ENCODE measurements around the gene CA14. TPM values are rescaled to one million over a fixed set of nuclear protein-coding genes. Genes with fewer than 3 reads are reported as not detected.

The CA14 gene
- not detected in 5 replicates for total RNA-seq (2022; extraction: Qiagen RNA extraction; ENCODE audit: low read depth)

DNA sequence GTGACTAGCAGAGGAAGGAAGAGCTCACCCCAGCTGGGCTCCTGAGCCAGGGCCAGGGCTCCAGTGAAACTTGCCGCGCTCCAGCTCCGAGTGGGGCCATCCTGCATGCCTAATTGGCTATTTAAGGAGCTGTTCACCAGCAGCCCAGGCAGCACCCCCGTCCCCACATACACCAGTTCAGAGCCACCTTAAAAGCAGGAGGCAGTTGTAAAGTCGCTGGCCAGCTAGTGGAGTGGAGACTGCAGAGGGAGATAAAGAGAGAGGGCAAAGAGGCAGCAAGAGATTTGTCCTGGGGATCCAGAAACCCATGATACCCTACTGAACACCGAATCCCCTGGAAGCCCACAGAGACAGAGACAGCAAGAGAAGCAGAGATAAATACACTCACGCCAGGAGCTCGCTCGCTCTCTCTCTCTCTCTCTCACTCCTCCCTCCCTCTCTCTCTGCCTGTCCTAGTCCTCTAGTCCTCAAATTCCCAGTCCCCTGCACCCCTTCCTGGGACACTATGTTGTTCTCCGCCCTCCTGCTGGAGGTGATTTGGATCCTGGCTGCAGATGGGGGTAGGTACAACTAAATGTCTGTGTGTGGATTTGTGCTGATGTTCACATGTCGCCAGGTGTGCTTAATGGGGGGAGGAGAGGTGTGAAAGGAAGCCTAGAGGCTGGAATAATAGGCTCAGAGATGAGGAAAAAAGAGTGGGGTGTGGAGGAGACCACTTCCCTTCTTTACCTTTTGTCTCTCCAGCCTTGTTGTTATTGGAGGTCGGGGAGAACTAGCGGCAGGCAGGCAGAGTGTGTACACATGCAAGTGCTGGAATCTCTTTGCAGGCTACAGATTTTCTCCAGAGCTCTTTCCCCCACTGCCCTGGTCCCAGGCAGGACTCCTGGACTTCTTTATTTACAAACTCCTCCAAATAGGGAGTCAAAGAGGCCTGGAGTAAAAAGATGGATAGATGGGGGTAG is at the start of gene CA14:
Gene CA14, plus strand, starts transcription at position 151 of the 962 bp plus-strand sequence. Its CDS starts 355 bp downstream, at position 506.

DNA sequence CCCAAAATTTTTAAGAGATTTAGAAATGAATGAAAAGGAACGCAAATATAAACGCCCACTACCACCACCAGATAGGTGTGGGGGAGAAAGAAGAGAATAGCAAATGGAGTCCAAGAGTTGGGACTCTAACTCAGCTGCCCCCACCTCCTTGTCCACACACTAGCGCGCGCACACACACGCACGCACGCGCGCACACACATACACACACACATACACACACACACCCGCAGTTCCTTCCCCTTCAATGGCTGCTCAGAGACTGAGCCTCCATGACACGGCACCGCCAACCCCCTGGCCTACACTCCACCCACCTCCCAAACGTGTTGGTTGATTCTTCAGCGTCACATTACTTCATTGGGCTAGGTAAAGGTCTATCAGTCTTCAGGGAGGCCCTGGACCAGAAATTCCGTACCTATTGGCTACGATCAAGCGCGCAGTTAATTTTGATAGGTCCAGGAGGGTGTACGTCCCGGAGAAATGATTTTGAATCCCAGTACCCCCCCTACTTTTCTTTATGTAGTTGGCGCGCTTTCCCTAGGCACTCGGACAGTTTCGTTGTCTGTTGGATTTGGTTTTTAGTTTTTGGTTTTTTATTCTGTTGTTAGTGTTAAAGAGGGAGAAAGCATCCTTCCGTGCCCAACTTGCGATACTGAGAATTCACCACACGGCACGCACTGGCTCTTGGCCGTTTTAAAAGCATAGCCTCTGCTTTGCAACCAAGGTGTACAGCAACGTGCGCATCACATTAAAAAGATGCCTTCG is 21.5 kb upstream of the CA14 start, which contains the start of gene ANP32E:
Gene ANP32E, minus strand, starts transcription at position 261 of the 762 bp plus-strand sequence. CDS start 326 bp downstream, outside the sequence.

DNA sequence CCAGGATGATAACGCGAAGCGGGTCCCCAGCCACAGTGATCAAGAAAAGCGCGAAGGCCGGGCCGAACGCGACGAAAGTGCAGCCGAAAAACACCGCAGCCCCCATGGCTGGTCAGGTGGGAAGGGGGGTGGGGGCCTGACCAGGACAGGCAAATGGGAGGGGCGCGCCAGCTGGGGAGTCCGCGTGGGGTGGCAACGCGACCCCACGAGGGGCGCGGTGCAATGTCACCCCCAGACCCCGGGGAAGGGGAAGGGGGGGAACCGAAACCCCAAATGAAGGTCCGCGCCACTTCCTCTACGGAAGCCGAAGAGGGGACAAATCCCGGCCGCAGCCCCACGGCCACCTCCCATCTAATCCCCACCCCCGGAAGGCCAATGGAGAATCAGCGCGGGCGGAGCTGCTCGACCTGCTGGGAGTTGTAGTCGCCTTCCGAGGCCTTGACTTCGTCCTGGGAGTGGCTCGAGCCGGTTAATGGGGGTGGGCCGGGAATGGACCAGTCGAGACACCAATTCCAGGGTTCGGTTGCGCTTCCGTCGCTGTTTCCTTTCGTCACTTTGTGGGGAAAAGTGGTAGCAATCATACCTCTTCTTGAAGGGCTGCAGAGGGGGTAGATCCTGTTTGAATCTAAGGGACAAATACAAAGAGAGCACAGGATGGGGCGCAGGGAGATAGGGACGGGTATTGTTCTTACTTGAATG is 11.3 kb downstream of the CA14 start, which contains the start of gene APH1A:
Gene APH1A, minus strand, starts transcription at position 312 of the 699 bp plus-strand sequence. Its CDS starts 206 bp downstream, at position 106.

DNA sequence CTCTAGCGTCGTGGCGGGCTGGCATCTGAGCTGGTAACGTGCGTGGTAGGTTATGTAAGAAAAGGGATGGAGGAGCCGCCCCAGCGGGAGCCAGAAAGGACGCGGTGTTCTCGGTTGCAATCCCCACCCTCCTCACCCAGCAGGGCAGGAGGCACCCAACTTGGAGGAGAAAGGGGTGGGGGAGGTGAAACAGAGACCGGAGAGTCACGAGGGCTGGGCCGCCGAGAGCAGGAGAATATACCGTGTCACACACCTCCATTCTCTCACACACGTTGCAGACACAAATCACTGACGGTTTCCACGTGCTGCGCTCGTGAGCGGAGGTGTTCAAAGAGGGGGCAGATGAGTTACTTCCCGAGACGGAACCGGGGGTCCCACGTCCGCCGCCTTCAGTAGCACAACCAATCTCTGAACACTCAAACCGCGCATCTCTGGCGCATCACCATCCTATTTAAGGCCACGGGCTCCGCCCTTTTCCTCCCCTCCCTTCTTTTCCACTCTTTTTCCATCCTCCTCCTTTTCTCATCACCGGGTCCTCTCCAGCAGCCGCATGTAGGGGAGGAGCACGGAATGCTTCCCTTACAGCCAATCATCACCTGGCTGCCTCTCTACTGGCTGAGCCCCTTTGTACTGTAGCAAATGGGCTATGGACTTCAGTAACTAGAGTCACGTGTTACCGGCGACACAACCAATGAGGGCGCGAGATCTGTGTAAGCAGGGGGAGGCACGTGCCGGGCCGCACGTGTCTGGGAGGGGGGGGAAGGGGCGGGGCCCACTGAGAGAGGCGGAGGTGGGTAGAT is 24.4 kb downstream of the CA14 start, which contains the start of gene CIART:
Gene CIART, plus strand, starts transcription at position 797 of the 800 bp plus-strand sequence. CDS start 714 bp downstream, outside the sequence.

DNA sequence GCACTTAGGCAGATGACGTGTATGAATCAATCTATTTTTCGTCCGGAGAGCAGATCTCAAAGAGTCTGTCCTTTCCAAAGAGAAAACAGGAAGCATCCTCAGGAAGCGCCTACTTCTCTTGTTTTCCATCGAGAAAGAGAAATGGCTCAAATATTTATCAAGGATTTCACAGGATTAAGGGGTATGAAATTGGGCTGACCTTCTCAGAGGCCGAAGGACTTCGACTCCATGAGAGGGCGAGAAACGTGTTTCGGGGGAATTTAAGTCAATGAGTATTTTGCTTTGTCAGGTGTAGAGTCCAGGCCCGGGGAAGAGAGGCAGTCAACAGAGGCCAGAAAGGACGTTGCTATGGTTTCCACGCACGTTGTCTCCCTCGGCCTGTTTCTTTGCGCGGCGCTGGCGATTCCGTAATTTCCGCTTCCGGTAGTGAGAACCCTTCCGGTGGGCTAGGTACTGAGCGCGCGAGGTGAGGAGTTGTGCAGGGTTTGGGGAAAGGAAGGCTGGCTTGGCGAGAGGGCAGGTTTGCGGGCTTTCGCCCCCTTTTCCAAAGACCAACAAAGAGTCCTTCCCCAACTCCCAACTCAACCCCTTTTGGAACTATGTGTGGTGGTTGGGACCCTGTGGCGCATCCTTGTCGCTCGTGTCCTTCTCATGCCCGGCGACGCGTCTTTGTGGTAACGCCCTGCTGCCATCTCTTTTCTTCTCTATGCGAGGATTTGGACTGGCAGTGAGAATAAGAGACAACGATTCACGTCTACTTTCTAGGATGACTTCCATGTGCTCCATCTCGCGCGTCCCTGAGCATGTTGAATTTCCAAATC is 36.1 kb downstream of the CA14 start, which contains the start of gene MRPS21:
Gene MRPS21, plus strand, starts transcription at position 429 of the 821 bp plus-strand sequence. CDS start 506 bp downstream, outside the sequence.

Other genes starting within 250 kb of the CA14 start
- 9.5 to 13.0 TPM (median 11.8 TPM) in 5 replicates for gene OTUD7B, start 247.0 kb upstream of the CA14 start, total RNA-seq (2022; extraction: Qiagen RNA extraction; ENCODE audit: low read depth)
- 16.7 to 18.0 TPM (median 17.7 TPM) in 5 replicates for gene VPS45, start 190.0 kb upstream of the CA14 start, total RNA-seq (2022; extraction: Qiagen RNA extraction; ENCODE audit: low read depth)
- gene PLEKHO1, start 107.9 kb upstream of the CA14 start, total RNA-seq (2022; extraction: Qiagen RNA extraction; ENCODE audit: low read depth), result 8.3 to 10.8 TPM (median 8.8 TPM) in 5 replicates
- gene ANP32E, start 21.7 kb upstream of the CA14 start, total RNA-seq (2022; extraction: Qiagen RNA extraction; ENCODE audit: low read depth), result 37.8 to 78.6 TPM (median 44.9 TPM) in 5 replicates
- 119 to 140 TPM (median 133 TPM) in 5 replicates for gene APH1A, start 11.2 kb downstream of the CA14 start, total RNA-seq (2022; extraction: Qiagen RNA extraction; ENCODE audit: low read depth)
- 0.11 to 0.32 TPM (median 0.18 TPM) in 4 of 5 replicates, not detected in the other for gene C1orf54, start 15.0 kb downstream of the CA14 start, total RNA-seq (2022; extraction: Qiagen RNA extraction; ENCODE audit: low read depth)
- 0.33 to 0.78 TPM (median 0.40 TPM) in 5 replicates for gene CIART, start 24.8 kb downstream of the CA14 start, total RNA-seq (2022; extraction: Qiagen RNA extraction; ENCODE audit: low read depth)
- 78.8 to 85.8 TPM (median 83.1 TPM) in 5 replicates for gene MRPS21, start 36.1 kb downstream of the CA14 start, total RNA-seq (2022; extraction: Qiagen RNA extraction; ENCODE audit: low read depth)
- gene PRPF3, start 63.8 kb downstream of the CA14 start, total RNA-seq (2022; extraction: Qiagen RNA extraction; ENCODE audit: low read depth), result 55.2 to 63.8 TPM (median 58.6 TPM) in 5 replicates
- gene RPRD2, start 106.4 kb downstream of the CA14 start, total RNA-seq (2022; extraction: Qiagen RNA extraction; ENCODE audit: low read depth), result 14.8 to 16.4 TPM (median 15.0 TPM) in 5 replicates
- 19.4 to 25.9 TPM (median 22.6 TPM) in 5 replicates for gene TARS2, start 229.6 kb downstream of the CA14 start, total RNA-seq (2022; extraction: Qiagen RNA extraction; ENCODE audit: low read depth)